Measurements from ENCODE around the gene TBC1D16.
"Not testable (repeated sequence)": the region's sequence is repeated elsewhere in the genome, so short reads cannot be mapped to it uniquely, and the experiment has no call there.

TBC1D16 gene

DNA sequence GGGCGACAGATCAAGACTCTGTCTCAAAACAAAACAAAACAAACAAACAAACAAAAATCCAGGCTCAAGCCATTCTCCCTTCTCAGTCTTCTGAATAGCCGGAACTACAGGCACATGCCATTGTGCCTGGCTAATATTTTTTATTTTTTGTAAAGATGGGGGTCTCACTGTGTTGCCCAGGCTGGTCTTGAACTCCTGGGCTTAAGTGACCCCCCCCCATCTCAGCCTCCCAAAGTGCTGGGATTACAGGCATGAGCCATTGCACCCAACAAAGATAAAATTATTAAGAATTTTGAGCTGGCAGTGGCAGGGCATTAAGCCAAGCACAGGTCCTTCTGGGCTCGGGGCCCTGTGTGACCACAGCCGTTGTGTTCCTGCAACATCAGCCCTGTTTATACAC, 126.6 kb downstream of the TBC1D16 start:
- FAIRE-seq: no peak

DNA sequence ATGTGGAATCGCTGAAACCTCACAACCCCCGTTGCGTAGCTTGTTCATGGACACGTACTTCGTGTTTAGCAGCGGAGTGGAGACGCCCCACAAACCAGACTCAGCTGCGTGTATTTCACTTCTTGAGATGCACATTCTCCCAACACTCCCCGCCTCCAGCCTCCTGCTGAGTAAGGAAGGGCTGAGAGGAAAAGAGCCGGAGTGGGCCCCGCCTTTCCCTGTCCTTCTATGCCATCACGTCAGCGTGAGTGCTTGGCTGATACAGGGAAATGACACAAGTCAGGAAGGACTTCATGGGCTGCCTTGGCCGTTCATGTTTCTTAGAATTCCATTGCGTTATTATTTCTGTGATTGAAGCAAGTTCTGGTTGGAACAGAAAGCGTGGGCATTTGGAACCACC, 127.8 kb downstream of the TBC1D16 start:
- no peak for FAIRE-seq

DNA sequence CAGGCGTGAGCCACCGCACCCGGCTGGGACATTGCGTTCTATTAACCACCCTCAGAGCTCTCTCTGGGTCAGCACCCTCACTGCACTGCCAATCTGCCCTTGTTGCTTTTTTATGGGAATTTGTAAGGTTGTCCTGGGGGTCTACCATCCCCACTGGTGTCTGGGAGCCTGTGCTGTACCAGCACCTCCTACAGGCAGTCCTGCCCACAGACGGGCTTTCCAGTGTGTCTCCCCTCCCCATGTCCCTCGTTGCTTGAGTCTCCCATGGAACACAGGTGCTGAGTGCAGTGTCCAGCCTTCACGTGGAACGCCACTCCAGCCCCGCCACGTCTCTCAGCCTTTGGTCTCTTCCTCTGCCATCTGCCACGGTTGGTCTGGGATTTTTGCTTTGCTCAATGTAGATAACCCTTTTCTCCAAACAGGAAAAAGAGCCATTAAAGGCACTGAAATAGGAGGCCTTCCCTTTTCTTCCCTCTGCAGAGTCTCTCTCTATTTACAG, 128.4 kb downstream of the TBC1D16 start:
- no peak for FAIRE-seq

DNA sequence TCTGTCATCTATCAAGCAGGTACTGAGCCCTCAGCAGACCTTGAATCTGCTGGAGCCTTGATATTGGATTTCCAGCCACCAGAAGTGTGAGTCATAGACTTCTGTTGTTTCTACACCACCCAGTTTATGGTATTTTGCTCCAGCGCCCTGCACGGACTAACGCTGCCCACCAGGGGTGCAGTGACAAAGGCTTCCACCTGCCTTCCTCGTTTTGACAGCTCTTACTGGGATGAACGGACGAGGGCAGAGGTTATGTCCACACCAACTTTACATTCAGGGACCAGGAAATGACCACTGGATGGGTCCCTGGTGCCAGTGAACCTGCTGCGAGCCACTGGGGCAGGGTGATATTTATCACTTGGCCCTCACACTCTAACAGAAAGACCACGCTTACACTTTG, 129.8 kb downstream of the TBC1D16 start:
- FAIRE-seq: no peak

DNA sequence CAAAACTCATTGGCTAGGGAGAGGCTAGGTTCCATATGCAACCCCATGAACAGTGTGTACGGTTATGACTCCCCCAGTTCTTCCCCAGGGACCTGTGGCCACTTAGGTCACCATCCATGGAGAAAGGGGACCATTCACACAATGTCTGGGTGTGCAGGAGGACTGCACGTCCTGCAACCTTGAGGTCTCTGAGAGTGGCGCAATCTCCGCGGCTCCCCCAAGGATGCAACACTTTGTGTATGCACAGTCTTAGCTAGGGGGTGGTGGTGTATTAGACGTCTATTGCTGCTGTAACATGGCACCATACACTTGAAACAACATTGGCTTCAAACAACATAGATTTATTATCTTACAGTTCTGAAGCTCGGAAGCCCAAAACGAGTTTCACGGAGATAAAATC, 130.8 kb downstream of the TBC1D16 start:
- no peak for FAIRE-seq

DNA sequence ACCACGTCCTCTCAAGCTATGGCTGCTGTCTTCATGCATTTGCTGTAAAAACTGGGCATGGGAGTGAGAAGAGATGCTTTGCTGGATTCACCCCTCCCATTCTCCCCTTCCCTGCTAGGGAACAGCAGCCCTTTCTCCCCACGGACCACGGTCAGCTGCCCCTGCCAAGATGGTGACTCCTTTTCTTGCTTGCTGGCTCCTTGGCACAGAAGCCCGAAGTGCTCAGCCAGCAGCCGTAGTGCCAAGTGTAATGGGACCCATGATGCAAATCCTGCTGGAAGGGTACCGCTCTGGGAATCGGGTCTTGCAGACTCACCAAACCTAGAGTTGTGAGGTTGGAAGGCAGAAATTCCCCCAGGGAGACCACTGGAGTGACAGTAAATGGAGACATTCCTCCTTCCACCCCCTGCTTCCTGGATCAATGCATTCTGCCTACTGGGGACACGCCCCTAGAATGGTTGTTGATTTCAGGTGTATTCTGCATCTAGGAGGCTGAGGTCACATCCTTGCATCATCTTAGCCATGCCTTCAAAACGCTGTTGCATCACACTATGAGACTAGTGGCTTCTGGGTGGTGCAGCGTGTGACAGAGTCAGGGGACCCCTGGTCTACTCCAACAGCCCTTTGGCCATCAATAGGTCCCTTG, 133.4 kb downstream of the TBC1D16 start:
- FAIRE-seq: no peak

DNA sequence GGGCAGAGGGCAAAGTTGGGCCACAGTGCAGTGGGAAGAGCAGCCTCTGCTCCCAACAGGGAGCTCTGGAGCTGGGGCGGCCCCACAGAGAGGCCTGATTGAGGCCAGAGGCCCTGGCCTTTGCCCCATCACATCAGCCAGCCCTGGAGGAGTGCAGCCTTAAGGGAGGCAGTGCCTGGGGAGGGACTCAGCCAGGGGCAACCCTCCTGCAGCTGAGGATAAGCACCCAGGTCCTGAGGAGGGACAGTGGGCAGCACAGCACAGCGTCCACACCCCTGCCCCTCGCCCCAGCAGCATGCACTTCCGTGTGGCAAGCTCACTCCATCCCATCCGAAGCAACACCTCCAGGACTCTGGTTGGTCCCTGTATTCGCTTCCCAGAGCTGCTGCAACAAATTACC, 134.5 kb downstream of the TBC1D16 start:
- no peak for FAIRE-seq

DNA sequence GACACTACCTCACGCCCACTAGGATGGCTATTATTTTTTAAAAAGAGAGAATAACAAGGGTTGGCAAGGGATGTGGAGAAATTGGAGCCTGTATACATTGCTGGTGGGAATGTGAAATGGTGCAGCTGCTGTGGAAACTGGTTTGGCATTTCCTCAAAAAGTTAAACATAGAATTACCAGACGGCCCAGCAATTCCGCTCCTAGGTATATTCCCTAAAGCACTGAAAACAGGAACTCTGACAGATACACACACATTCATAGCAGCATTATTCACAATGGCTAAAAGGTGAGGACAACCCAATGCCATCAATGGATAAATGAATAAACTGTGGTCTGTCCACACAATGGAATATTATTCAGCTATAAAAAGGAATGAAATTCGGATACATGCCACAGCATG, 136.1 kb downstream of the TBC1D16 start:
- FAIRE-seq: no peak

DNA sequence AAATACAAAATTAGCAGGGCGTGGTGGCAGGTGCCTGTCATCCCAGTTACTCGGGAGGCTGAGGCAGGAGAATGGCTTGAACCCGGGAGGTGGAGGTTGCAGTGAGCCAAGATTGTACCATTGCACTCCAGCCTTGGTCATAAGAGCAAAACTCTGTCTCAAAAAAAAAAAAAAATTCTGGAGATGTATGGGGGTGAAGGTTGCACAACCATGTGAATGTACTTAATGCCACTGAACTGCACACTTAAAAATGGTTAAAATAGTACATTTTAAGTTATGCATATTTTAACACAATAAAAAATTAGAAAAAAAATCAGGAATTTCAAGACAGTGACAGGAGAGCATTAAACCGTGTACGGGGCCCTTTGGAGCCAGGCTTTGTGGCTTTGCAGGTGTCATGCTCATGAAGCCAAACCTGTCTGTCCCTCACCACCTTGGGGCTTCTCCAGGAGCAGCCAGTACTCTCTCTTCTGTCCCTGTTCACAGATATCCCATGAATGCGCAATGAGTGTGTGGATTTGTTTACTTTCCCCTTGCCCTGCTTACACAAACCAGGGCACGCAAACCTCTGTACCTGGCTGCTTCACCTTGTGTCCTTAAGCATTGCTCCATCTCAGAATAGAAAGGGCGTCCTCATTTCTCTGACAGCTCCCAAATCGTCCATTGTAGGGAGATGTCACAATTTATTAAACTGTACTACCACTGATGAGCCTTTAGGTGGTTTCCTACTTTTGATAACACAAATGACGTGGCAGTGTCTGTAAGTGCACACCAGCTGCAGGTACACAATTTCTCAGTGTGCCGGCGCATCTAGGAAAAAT, 138.2 kb downstream of the TBC1D16 start:
- FAIRE-seq: no peak

DNA sequence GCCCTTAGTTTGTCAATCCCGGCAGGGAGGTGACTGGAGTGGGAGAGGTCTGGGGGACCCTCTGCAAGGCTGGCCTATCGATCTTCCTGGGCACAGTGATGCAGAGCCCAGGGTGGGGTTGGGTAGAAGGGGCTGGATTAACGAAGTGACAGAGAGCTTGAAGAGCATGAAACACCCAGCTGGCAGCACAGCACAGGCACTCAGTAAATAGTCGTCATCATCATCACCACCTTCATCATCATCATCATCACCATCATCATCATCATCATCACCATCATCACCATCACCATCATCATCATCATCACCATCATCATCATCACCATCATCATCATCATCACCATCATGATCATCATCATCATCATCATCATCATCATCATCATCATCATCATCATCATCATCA, 142.2 kb downstream of the TBC1D16 start:
- FAIRE-seq: not testable (repeated sequence)

DNA sequence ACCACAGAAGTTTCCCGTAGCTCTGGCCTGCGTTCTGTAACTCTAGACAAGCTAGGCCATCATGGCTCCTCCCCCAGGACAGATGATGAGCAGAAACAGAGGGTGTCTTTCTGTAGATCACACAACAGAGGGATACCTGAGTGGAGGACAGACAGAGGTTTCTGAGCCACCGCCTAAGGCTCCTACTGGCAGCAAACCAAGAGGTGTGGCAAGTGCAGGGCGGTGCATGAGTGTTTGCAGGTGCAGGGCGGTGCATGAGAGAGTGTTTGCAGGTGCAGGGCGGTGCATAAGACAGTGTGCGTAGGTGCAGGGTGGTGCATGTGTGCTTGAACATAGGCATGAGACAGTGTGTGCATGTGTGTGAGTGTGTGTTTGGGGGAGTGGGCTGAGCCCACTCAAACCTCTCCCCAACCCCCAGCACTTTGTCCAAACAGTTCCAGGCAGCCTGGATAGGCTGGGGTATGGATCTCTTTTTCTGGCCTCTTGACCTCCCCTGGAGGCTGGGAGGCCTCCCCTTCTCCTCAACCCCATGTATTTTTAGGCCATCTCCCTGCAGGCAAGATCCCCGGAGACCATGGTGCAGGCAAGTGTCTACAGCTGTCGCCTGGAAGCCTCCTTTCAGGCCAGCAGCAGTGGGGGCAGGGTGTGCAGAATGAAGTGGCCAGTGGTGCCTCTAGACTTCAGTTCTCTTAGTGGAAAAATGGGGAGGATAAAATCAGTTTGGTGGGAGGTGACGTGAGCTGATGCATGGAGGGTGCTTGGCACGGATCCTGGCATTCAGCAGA, 143.0 kb downstream of the TBC1D16 start:
- FAIRE-seq: no peak

DNA sequence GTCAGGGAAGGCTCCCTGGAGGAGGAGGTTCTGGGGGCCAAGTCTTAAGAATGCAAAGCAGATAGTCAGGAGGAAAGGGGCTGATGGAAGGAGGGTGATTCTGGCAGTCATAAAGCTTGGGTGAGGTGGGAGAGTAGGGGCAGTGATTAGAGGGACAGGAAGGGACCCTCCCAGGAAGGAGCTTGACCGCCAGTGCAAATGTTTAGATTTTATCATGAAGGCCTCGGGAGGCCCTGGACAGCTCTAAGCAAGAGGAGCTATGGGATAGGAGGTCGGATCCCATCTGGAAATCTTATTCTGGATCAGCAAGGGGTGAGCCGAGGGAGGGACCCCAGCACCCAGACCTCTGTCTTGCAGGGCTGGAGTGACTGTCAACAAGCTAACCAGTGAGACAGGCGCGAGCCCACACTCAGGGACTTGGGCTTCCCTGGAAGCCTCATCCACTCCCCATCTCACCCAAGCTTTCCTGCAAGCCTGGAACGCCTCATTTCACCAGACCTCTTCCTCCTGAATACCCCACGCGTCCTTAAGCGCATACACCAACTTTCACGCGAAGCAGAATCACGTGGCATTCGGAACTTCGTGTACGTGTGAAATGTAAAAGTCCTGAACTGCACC, 144.4 kb downstream of the TBC1D16 start:
- FAIRE-seq: no peak

DNA sequence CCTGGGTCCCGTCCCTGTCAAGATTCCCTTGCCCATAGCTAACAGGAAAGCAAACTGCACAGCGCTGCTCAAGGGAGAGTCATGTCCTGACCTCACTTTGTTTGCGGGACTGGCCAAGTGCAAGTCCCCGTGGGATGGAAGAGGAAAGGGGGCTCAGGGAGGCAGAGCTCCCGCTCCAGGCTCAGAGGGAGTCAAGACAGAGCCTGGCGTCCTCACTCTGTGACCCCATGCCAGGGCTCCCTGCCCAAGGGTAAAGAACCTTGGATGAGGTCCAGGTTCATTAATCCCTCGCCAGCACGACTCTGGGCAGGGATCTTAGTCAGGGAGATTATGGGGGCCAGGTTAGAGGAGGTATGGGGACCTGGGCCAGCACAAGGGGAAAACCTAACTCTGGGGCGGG, 145.0 kb downstream of the TBC1D16 start:
- FAIRE-seq: no peak

DNA sequence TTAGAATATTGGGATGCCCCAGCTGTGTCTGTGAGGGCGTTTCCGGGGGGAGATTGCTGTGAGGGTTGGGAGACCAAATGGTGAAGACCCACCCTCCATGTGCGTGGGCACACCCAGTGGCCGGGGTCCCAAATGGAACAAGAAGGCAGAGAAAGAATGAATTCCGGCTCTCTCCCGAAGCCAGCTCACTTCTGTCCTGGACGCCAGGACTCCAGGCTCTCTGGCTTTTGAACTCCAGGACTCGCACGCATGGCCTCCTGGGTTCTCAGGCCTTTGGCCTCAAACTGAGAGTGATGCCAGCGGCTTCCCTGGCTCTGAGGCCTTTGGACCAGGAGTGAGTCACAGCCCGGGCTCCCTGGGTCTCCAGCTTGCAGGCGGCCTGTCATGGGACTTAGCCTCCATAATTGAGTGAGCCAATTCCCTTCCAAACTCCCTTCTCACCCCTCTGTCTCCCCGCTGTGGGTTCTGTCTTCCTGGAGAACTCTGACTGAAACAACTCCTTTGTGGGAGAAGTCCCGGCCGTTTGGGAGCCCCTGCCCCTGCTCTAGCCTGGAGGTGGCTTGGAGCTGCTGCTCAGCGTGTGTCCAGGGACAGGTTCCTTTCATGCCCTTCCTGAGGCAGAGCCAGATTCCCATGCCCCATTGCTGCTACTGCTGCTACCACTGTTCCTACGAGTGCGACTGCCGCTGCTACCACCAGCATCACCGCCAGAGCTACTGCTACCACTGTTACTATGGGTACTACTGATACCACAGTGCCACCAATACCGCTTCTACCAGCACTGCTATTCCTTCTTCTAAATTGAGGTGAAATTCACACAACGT, 146.6 kb downstream of the TBC1D16 start:
- no peak for FAIRE-seq

DNA sequence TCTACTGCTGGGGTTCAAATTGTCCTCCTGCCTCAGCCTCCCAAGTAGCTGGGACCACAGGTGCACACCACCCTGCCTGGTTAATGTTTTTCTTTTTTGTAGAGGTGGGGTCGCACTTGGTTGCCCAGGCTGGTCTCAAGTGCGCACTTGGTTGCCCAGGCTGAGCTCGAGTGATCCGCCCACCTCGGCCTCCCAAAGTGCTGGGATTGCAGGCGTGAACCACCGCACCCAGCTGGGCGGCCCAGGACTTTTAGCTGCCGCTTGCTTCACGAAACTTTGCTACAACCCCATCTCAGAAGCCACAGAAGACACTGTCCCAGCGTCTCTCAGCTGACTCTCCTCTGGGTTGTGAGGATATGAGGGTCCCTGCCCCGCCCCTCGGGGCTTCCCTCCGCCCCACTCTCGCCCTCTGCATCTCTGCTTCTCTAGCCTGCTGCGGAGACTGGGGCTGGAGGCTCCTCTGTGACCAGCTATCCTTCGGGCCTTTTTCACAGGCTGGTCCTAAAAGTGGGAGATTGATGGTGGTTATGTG, 147.6 kb downstream of the TBC1D16 start:
- no peak for FAIRE-seq

DNA sequence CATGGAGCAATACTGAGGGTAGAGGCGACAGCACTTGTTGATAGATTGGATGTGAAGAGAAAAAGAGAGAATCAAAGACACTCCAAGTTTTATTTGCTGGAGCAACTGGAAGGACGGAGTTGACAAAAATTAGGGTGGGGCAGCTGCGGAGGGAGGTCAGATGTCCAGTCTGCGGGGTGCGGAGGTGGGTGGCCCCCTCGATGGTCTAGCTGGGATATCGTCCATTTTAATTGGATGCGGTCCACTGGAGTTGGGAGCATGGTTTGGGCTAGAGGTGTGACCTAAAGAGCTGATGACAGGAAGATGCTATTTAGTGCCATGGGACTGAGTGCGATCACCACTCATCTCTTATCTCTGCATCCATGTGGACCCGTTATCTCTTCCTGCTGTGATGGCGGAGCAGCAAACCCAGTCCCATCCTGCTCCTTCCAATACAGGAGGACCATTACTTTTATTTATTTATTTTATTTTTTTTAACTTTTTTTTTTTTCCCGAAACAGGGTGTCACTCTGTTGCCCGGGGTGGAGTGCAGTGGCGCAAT, 148.2 kb downstream of the TBC1D16 start:
- FAIRE-seq: no peak

DNA sequence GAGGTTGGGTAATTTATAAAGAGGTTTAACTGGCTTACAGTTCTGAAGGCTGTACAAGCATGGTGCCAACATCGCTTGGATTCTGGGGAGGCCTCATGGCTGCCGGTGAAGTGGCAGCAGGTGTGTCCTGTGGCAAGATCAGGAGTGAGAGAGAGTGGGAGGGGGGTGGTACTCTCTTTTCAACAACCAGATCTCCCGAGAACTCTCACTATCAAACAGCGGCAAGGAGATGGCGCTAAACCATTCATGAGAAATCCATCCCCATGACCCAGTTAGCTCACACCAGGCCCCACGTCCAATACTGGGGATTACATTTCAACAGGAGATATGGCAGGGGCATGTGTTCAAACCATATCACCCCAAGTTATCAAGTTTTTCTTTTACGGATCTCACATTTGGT, 152.5 kb downstream of the TBC1D16 start:
- no peak for FAIRE-seq
